M059J (cell line): ENCODE results near the gene HDAC4. TPM values are rescaled to one million over a fixed set of nuclear protein-coding genes. Genes with fewer than 3 reads are reported as not detected.

ENCODE experiments used
- DNase-seq: peaks from one replicate; pipeline ENCODE4 v3.0.0-alpha.2; 2012; ENCODE audit warnings: low read depth
- total RNA-seq: library from RNA; depleted of rRNA; stranded (reverse); fragments of >200 nt; shearing (Covaris generic); gene quantifications from 2 replicates; pipeline ENCODE4 v1.2.3, GENCODE V29; 2014

HDAC4 gene
- total RNA-seq, 1 experiment from 2014 or later, result 3.9 TPM

DNA sequence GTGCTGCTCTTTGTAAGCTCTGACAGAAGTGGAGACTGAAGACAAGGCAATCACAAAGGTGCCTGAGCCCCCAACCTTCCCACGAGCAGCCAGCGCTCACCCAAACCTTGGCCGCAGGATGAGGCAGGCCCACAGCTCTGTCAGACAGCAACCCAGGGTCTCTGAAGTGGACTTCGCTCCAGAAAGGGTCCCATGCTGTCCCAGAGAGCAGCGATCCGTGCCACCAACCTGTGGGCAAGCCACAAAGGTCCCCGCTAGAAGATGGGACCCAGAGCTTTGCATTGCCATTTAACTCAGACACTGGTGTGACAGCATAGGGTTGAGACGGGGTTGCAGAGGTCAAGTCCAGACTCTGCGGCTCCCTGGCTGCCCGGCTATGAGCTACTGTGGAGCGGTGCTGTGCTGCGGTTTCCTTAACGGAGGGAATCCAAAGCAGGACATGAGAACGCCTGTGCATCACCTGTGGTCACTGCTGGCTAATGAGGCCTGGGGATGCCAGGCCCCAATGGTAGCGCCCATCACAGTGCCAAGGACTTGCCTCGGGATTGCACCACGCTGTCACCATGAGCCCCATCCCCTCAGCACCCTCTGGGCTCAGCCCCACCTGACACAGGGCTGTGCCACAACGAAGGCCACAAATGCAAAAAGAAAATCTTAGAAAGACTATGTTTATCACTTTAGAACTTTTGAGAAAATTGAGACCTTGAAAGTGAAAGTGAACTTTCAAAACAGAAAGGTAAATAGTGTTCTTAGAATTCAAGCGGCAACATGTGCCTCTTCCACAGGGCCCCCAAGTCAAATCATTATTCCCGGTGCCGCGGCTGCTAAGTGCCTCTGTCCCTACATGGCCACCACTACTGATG, 103.4 kb downstream of the HDAC4 start:
- no peak for DNase-seq

DNA sequence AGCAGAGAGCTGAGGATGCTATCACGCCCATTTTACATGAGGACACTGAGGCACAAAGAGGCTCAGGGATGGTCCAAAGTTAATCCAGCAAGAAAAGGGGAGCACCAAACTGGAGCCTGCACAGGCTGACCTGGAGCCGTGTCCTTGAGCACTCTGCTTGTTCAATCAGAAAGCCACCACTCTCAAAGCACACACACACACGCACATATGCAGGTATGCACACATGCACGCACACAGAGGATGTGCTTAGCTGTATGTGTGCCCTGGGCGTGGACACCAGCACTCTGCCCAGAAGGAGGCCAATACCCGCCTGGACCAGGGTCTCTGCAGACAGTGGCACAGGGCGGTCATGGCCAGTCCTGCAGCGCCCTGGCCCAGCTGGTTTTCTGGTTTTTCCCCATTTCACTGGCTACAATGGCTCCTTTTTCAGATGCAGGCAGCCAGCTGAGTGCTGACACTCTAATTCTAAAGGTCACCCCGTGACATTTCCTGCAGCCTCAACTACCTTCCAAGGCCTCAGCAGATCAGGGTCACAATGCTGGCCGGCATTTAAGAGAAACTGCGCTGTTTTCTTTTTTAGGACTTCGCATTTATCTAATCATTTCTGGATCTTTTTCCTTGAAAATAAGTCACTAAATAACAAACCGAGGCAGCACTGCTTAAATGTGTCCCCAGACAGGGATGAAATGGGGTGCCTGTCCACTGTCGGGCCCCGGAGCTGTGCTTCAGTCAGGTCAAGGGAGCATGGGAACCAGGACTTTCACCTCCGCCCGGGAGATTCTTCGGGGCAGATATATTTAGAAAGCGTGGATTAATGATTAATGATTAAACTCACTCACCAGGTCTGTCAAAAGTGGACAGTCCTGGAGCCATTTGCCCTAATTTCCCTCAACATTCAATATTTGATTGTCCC, 104.5 kb downstream of the HDAC4 start:
- DNase-seq, result no peak

DNA sequence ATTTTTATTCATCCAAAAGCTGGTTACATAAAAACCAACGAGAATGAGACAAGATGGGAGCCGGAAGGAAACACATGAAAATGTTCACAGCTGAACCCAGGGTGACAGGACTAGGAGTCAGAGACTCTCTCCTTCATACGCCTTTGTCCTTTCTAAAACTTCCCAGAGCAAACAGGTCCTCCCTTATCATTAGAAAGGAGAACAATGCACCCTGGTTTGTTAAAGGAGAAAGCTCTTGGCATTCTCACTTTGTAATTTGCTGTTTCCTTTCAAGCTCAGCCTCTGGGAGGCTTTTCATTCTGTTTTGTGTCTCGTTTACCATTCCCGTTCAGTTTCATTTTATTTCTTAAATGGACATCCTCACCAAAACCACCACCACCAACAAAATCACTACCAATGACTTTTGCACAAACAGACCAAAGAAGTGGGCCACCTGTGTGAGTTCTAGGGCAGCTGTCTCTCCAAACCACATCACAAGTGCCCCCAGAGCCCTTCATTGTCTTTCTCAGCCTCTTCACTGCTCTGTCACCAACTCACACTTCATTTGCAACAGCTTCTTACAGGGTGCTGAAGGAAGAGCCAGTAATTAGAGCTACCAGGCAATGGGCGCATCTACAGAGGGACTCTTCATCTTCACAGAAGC, 105.3 kb downstream of the HDAC4 start:
- no peak for DNase-seq

DNA sequence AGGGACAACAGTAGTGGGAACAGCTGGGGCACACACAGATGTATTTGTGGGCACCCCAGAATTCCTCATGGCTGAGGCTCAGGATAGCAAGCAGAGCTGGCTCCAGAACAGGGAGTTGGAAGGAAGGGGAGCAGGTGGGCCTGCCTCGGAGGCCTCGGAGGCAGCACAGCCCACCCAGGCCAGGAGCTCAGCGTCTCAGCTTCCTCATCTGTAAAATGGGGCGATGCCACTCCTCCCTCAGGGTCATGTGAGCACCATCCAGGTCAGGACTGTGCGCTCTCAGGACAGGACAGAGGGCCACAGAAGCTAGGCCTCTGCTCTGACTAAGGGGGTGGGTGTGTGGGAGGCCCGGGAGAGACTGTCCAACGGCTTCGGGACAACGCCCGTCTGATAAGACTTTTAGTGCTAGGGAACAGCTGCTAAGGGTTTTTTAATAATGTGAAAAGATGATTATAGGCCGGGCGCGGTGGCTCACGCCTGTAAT, 106.2 kb downstream of the HDAC4 start:
- DNase-seq, result no peak

DNA sequence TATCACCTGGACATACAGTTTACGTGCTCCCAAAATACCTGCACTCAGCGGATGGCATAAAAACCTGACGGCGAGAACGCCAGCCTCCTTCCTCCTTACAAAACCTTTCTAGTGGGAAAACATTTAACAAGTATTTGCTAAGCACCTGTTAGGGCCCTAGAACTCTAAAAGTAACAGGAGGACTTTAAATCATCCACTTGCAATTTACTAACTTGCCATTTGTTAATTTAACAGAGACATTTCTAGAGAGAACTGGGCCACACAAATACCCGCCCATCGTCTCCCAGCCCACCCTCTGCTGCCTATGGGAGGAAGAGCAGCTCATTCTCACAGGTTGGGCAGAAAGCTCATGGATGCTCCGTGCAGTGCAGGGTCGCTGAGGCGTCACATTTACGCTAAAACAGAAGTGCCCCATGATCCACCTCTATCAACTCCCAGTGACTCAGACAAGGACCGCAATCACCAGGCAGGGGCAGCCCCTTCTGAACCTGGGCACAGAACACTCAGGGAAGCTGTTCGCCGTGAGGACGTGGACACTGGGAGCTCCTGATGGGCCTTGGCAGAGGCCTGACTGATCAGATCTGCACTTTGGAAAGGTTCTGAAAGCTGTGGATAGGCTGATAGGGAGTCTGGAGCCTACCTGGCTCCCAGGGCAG, 106.9 kb downstream of the HDAC4 start:
- no peak for DNase-seq

DNA sequence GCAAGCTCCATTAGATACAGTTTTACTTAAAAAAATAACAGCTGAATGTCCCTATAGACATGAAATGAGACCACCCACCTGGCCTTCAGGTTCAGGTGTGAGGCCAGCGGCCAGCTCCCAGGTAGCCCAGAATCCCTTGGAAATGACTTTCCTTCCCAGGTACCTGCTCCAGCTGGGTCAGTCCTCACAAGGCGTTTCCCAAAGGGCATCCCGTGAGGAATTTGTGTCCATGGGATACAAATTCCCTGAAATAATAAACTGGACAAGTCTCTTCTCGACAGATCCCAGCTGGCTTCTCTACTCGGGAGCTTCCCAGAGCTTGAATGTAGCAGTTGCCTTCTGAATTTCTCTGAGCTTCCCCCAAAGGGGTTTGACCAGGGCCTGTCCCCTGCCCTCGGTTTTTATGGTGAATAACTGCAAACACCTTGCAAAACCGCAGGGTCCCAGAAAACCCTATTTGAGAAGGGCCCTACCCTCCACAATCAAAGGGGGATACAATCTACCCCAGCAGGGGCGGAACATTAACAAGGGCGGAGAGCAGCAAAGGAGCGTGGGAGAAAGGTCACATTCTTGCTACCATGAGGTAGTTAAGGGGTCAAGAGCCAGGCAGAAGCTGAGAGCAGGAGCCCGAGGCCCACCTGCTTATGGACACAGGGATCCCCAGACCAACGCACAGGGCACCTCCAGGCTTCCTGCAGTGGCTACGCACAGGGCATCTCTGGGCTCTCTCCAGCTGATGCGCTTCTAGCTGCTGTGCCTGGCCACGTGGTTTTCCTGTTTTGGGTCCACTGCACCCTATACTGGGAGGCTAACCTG, 107.7 kb downstream of the HDAC4 start:
- DNase-seq, result no peak

DNA sequence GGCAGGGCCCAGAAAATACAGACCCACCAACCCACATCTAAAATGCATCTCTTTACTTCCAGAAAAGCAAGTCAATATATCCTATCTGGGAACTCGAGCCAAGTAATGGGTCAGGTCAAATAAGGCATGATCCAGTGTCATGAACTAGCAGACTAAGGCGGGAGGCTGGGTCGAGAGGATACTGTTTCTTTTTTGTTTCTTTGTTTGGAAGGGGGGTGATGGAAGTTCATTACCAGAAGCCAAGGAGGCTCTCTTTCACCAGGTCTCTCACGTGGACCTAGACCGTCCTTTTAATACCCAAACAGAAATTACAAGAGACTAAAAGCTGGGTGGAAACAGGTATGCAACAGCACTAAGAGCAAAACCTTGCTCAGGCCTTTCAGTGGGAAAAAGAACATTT, 108.3 kb downstream of the HDAC4 start:
- DNase-seq, result no peak

DNA sequence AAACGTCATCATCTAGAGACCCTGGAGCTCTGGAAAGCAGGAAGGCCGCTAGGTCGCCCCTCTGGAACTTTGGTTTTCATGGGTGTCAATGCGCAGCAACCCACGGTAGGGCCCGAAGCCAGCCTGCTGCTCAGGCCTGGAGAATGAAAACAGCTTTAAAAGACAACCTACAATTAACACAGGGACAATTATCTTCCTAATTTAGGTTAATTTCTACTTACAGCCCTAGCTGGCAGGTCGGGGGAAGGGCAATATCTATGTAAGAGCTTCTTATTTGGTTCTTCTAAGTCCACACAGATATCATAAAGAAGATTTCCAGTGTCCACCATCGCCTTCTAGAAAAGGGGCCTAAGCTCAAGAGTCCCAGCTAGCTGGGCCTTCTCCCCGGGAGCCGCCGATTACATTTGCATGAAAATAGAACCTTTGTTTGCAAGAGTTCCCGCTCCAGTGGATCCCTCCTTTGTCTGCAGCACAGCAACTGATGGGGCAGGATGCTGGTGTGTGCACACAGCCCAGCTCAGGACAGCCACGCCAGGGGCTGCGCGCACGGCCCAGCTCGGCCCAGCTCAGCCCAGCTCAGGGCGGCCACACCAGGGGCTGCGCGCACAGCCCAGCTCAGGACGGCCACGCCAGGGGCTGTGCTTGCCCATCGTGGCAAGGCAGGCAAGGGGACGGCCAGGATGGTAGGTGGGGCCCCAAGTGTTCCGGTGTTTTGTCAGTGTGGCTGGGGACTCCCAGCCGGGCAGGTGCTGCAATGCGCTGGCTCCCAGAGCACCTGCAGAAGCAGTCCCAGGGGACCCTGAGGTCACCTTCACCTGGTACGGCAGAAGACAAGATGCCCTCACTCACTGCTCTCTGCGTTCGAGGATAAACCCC, 109.1 kb downstream of the HDAC4 start:
- no peak for DNase-seq

DNA sequence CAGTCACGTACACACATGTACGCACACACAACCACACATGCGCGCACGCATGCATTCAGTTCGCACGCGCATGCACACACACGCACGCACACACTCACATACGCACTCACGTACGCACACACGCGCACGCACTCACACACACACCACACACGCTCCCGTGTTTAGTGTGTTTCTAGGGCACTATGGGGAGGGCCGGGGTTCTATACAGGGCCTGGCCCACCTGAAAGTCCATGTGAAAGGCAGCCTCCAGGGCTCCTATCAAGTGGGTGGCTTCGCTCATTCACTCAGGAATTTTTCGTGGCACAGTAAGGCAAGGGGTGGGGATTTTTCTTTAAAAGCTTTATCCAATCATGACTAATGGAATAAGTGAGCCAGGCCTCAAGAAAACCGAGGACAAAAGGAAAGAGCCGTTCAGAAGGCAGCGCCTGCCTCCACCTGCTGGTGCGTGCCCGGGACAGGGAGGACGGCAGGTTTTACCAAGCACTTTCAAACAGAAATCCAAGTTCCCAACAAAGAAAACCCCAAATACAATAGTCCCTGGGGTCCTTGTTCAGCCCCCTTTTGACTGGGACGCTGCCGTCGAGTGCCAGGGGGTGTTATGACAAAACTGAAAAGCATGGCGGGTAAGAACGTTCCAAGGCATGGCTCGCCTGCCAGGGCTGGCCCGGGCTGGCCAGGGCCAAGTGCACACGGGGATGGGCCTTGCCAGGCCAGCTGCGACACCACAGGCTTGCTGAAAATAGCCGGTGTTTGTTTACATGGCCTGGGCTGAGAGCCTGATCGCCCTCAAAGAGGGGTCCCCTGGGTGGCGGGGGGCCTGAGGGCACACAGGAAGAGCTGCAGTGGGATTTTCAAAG, 110.0 kb downstream of the HDAC4 start:
- no peak for DNase-seq

DNA sequence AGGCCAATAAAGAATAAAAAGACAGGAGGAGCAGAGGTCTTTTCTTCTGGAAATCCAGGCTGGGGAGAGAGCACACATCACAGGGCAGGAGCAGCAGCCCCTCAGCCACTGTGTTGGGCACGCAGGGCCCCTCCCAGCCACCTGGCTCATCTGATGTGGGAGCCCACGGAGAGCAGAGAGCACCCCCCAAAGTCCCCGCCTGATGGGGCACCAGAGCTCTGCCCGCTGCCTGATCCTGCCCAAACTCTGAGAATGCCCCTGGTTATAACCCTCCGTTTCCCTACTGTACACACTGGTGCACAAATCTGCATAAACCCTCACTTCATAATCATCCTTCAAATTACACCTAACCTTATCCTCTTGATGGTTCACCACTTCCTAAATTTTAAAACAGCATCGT, 111.3 kb downstream of the HDAC4 start:
- no peak for DNase-seq

DNA sequence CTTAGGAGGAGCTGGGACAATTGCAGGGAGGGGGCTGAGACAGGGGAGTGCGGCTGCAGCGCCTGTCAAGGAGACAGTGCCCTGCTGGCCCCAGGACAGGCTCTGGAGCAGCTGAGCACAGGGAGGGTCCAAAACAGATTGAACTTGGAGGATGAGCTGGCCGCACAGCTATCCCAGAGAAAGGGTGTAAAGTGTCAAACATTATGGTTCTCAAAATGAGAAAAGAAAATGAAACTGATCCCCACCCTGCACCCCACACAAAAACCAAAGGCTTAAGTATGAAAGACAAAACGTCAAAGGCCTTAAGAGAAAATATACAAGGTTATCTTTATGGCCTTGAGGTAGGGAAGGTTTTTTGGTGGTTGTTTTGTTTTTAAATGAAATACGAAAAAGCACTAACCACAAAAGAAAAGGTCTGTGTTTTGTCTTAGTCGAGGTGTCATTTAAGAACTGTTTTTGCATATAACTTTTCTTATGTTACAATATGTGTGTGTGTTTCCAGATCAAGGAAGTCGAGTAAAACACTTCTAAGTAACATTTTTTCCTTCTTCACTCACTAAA, 111.8 kb downstream of the HDAC4 start:
- DNase-seq, result no peak

DNA sequence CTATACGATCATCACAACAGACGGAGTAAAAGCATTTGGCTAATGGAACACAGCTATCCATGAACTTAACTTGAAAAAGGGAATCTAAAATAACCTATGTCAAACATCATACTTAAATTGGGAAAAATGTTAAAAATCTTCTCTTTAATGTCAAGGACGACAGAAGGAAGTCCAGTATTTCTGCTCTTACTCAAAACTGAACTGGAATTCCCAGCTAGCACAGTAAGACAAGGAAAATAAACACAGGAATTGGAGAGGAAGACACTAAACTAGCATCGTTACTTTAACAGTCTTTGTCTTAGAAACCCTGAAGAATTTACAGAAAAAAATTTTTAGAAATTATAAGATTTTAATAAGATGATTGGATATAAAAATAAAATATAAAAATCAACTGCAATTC, 112.6 kb downstream of the HDAC4 start:
- no peak for DNase-seq

DNA sequence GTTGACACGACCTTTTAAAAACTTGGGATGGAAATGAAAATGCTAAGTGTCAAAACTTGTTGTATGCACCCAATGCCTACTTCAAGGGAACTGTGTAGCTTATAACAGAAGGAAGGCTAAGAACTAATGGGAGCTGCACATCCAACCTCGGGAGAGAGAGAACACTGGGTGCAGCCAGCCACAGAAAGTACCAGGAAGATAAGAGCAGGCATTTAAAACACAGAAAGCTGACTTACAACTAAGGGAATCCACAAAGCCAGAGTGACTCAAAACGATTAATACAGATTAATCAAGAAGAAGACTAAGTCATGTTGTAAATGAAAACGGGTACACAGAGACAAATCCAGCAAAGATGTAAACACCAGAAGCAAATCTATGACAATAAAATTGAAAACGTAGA, 113.4 kb downstream of the HDAC4 start:
- no peak for DNase-seq

DNA sequence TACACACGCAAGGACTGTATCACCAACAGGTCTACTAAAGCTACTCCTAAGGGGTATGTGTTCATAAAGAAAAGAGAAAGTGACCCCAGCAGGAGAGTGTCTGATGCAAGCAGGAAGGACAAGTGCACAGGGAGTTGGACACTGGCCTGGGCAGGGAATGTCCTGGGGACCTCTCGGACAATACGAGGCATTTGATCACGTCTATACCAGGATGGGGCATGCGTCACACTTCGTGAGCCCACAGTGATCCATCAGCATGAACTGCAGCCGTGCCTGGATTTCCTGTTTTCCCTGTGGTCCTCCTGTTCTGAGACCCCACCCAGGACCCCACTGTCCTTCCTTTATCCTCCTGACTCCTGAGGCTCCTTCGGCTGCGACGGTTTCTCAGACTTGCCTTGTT, 113.9 kb downstream of the HDAC4 start:
- no peak for DNase-seq

DNA sequence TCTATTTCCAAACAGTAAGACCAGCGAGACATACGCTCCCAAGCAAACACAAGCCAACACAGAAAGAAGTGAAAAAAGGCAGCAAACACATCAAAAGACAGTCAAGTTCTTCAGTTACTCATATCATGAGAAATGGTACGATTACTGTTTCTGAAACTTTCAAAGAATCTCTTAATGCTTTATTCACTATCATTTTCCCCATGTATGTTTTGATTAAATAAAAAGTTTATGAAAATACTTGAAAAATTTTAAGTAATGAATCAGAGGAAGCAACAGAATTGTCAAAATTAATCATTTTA, 114.9 kb downstream of the HDAC4 start:
- DNase-seq, result no peak

DNA sequence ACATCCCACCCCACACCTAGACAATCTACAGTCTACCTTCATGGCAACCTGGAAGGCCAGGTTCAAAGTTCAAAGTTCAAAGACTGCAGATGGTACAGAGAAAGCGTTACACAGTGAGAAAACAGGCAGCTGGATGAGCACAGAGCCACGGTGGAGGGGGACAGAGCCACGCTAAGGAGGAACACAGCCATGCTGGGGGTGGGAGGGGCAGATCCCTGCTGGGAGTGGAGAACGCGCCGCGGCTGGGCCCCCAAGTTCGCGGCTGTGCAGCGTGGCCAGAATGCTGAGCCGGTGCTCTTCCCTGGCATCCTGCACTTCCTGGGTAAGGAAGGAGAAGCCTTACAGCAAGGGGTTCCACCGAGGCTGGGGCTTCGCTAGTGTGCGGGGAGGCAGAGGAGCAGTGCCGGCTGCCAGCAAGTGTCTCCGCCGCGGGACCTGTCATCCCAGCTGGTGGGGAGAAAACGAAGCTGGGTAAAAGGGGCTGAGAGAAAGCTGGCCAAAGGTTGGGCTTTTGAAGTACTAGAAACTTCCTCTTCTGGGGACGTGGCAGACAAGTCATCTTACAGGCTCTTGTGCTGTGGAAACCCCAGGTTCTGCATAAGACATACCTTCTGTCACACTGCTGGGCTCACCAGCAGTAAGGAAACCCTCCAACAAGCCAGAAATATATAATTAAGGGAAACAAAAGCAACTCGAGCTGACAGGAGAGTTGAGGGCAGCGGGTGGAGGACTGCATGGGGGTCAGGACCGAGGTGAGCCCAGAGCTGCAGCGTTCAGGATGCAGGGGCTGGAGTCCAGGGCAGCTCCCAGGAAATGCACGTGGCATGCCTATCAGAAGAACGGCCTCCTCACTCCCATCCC, 115.5 kb downstream of the HDAC4 start:
- DNase-seq, result no peak

DNA sequence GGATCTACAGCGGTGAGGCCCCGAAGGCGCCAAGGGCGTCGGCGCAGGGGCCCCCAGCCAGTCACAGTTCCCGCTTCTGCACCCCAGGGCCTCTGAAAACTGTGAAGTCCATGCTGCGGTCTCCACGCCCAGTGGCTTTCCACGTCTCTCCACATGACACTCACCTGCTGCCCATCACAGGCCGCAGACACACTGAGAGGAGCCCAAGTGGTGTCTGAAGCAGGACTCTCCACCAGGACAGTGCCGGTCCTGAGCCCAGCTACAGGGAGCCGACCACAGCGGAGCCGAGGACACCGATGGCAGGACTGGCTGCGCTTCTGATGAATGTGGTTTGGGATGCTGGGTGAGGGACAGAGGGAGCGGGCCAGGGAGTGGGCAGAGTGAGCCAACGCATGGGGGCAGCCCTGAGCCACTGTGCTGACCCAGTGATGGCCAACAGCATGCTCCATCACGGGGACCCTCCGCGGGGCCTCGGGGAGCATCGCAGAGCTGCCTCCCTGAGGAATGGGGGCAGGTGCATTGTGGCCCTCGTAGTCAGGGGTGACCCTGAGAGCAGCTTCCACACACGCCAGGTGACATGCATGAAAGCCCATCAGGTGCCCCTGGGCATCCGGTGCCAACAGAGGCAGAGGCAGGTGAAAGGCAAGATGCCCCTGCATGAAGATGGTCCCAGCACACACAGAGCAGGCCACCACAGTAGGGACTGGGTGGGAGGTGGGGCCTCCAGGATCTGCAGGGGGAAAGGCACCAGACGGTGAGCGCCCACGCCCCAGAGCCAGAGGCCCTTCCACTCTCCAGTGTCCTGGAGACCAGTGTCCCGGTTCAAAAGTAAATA, 116.6 kb downstream of the HDAC4 start:
- no peak for DNase-seq
